ENCODE data around the gene SGIP1.
"Not testable (repeated sequence)": the region's sequence is repeated elsewhere in the genome, so short reads cannot be mapped to it uniquely, and the experiment has no call there.

SGIP1 gene

DNA sequence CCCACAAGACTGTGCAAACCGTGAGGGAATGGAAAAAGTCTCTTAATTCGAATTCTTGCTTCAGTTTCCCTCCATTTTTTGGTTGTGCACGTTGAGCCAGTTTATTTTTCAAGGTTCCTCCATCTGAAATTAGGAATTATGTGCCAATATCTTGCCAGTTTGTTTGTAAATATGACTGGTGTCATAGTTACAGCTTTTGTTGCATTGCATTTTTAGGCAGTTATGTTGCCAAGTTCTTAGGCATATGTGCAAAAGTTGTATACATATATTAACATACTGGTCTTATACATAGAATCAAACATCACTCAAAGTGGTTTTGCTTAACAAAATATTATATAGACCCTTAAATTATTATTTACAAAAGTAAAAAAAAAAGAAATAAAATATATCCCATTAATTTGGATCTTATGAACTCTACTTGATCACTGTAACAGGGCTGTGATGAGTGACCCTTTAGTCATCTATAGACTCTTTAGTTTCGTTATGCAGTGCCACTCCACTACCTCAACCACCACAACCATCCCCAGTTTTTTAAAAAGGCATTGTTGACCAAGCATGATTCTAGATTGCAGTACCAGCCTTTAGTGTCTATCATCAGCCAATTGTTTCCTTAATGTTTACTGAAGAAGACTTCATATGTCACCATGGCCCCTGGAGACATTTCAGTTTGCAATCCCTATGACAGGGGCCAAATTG, 197.4 kb downstream of the SGIP1 start:
- no peak for DNase-seq (ENCODE audit: low spot score)

DNA sequence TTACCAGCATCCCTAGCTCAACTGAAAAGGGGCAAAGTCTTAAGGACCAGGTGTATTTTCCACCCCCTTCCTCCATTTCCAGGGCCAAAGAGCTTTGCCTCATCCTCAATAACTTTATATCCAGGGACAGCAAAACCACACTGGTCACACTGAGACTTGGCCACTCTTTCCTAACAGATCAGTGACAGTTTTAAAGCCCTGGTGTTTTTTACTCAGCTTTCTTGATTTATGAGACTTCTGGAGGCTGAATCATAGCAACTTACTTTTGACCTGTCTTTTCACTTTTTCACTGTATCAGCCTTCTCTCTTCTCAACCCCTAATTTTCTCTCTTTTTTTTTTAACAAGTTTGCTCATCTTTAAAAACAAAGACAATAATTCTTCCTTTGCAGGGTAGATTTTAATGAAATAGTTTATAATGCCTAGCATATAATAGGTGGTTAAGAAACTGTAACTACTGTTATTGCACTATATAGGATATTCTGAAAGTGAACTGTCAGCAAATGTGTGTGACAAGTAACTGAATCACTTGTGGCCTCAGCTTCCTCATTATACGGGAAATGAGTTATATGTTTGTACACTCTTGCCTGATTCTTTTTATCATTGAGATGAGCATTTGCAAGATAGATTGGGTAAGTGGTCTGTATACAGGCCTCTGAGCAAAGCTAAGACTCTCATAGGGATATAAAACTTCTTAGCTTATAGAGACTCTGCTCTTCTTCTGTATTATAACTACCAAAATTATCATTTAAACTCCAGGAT, 198.6 kb downstream of the SGIP1 start:
- DNase-seq (ENCODE audit: low spot score) = no peak

DNA sequence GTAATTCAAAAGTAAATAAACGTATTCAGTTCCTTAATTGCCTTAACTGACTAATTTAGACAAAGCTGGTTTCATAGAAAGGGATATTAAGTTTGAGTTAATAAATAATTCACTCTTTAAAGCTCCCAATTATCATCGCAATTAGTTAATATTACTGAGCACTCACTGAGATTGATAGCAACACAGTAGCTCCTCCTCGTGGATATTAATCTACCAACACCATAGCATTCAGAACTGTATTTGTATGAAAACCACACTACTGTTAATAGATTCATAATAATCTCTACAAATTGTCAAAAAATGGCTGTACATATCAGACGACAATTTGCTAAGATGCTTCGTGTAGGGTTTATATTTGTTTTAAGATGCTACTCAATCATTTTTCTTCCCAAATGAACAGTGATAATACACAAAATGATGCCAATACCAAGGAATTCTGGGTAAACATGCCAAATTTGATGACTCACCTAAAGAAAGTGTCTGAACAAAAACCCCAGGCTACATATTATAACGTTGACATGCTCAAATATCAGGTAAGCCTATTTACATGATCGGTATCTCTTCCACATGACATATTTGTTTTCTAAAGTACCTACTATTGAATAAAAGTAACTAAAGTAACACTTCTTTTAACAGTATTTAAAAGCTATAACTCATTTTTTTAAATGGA, 199.5 kb downstream of the SGIP1 start:
- no peak for DNase-seq (ENCODE audit: low spot score)

DNA sequence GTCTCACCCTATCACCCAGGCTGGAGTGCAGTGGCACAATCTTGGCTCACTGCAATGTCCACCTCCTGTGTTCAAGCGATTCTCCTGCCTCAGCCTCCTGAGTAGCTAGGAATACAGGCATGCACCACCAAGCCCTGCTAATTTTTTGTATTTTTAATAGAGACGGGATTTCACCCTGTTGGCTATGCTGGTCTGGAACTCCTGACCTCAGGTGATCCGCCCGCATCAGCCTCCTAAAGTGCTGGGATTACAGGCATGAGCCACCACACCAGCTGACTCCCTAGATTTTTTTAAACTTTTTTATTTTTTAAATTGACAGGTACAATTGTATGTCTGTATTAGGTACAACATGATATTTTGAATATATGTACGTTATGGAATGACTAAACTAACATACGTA, 200.6 kb downstream of the SGIP1 start:
- not testable (repeated sequence) for DNase-seq (ENCODE audit: low spot score)

GRCh38 chr1:66737836-66738235, 203.9 kb downstream of the SGIP1 start:
- no peak for DNase-seq (ENCODE audit: low spot score)

DNA sequence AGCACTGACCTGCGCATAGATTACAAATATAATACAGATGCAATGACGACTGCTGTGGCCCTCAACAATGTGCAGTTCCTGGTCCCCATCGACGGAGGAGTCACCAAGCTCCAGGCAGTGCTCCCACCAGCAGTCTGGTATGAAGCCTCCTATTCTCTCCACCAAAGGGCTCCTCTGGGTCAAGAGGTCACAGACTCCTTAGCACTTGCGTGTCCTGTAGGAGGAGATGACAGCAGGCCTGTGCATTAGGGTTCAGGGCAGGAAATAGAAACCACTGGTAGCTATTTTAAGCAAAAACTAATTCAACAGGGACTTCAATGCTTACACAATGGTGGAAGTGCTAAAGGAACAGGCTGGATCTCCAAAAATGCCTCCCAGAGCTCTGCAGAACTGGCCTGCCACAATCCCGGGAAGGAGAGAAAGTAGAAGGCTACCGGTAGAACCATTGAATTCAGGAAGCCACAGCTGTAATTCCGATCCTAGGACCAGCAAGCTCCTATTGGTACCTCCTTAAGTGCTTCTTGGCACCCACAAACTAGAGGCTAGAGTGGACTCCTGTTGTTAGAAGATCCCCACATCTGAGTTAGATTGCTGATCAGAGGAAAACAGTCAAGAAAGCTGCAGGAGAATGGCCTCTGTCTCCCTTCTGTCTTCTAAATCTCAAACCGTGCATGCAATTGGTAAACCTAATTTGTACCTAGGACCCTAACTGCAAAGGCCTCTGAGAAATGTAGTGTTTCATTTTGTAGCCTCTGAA, 205.6 kb downstream of the SGIP1 start:
- DNase-seq (ENCODE audit: low spot score) = no peak

GRCh38 chr1:66745451-66745850, 211.5 kb downstream of the SGIP1 start:
- DNase-seq (ENCODE audit: low spot score) = no peak

GRCh38 chr1:66747501-66747900, 213.5 kb downstream of the SGIP1 start:
- DNase-seq (ENCODE audit: low spot score) = no peak

DNA sequence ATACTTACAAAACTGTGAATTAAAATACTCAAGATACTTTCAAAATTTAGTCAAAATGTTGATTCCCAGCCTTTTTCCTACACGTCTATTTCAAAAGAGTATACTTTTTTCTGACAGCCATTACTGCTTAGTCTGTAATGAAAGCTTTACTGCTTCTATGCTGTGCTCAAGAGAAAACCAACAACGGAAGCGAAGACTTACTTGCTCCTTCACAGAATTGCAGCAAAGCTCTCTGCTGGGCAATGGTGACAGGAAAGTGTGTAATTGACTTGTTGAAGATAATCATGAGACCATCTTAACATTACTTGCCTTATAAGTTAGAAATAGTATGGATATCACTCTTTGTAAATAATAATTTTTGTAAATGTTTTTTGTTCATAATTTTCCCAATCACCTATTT, 216.6 kb downstream of the SGIP1 start:
- DNase-seq (ENCODE audit: low spot score) = no peak

DNA sequence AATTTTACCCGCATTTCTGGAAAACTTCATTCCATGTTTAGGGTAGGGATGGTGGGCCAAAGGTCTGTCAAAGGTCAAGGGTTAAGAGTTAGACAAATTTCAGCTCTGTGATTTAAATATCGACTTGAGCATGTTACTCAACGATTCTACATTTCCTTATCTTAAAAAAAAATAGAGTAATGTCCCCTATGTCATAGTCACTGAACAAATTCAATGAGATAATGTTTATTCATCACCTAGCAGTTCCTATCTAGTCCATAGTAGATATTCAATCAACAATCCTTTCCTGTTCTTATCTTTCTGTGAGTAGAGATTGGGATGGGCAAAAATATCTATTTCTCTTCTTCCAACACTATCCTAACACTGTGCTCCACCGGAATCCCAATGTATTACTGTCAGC, 217.2 kb downstream of the SGIP1 start:
- DNase-seq (ENCODE audit: low spot score) = no peak

DNA sequence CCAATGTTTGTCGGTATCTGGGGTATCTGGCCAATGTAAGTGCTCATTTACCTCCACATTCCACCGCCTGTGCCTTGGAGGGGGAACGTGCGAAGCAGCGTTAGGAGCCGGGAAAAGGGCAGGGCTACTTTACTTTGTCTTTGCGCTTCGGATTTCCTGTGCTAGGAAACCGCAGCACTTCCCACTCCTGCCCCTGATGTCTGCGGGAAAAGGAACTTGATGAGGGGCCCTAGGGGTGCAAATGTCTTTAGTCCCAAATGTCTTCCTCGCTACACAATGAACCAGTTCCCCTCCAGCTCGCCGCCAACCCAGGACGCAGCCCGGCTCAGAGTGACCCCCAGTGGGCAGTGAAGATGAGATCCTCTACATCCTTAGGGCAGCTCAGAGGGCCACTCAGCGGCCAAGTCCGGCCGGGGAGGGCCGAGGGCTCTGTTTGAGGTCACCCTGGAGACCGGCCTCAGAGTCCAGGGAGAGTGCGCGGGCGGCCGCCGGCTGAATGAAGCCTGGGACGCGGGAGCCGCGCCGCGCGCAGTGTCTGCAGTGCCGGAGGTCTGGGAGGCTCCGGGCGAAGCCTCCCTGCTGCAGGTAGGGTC, 218.1 kb downstream of the SGIP1 start, which contains the start of gene DYNLT5:
TSS of gene DYNLT5 (plus strand) at position 460 of the 593 bp plus-strand sequence. CDS start 2,200 bp downstream, outside the sequence.
- peak; percentile 39 for DNase-seq (ENCODE audit: low spot score)

DNA sequence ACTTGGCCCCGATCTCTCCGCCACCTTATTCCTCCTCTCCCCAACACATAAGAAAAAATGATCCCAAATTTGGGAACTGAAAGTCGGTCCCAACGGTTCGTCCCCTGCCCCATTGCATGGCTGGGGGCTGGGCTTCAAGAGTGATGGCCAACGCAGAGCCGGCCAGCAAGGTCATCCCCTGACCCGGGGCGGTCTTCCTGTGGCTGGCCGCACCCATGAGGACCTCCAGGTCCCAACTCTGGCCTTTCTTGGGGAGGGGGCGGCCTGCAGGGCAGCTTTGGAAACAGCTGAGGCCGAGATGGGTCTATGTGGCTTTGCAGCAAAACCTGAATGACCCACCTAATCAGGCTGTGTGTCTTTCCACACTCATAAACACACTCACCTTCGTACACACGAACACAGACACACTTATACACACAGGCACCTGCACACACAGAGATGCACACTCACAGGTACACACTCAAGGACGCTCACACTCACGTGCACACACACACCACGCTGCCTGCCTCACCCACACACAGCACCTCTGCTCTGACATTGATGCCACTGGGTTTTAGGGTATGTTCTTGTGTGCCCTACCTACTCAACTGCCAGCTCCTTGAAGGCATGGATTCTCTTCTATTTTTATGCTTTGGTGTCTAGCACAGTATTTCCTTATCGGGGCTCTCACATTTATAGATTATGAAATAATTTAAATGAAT, 218.9 kb downstream of the SGIP1 start:
- no peak for DNase-seq (ENCODE audit: low spot score)

- DNase-seq (ENCODE audit: low spot score) = no peak
Observed at GRCh38 chr1:66757722-66758240, 223.8 kb downstream of the SGIP1 start.

- DNase-seq (ENCODE audit: low spot score) = peak; percentile 28
Observed at GRCh38 chr1:66758241-66758755, 224.3 kb downstream of the SGIP1 start.

DNA sequence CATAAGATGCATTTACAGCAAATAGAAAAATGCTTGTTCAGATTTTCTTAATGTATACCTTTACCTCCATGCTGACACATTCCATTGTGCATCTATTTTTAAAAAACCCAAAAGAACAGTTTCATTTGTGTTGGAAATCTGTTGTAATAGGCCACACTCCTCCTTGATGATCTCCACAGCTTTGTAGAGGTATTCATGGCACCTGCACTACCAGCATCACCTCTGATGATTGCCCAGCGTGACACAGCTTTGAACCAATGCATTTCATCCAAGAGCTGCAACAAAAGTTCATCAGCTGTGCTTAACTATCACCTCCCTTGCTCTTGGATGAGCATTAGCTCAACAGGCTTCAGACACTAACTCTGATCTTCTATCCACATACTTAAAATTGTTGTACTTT, 226.6 kb downstream of the SGIP1 start:
- DNase-seq (ENCODE audit: low spot score) = no peak

GRCh38 chr1:66761221-66761620, 227.3 kb downstream of the SGIP1 start:
- DNase-seq (ENCODE audit: low spot score) = no peak

GRCh38 chr1:66764994-66765578, 231.1 kb downstream of the SGIP1 start:
- DNase-seq (ENCODE audit: low spot score) = peak; percentile 37

- no peak for DNase-seq (ENCODE audit: low spot score)
Observed at GRCh38 chr1:66767626-66768025, 233.7 kb downstream of the SGIP1 start.

- DNase-seq (ENCODE audit: low spot score) = no peak
Observed at GRCh38 chr1:66768965-66769364, 235.0 kb downstream of the SGIP1 start.

GRCh38 chr1:66769512-66770229, 235.7 kb downstream of the SGIP1 start:
- DNase-seq (ENCODE audit: low spot score) = no peak

All from globus pallidus (tissue), 1 donor.